ENCODE measurements around the gene LIPC.

- TF ChIP-seq CTCF (IDR thresholded peaks at IDR 0.05) (no peak), POLR2AphosphoS5 (IDR thresholded peaks at IDR 0.05) (no peak), EP300 (IDR thresholded peaks at IDR 0.05) (no peak)
Observed at GRCh38 chr15:58392141-58392540, 39.6 kb upstream of the LIPC start.

All from sigmoid colon (tissue), 4 donors.